ENCODE measurements around the gene SNCAIP. TPM values are rescaled to one million over a fixed set of nuclear protein-coding genes. Genes with fewer than 3 reads are reported as not detected.

SNCAIP gene
- total and polyA plus RNA-seq, 8 donors: 0.45 to 10.6 (median 2.6) TPM; not detected in 1

GRCh38 chr5:122306461-122306860 lies 5.6 kb upstream of the SNCAIP start:
- no peak for DNase-seq
- no peaks in the 10 kb centered on the region for H3K9me3 ChIP-seq
- TF ChIP-seq POLR2A (IDR thresholded peaks at IDR 0.05): no peak
- no peak for TF ChIP-seq POLR2AphosphoS5 (IDR thresholded peaks at IDR 0.05)
- no peak for TF ChIP-seq CTCF (IDR thresholded peaks at IDR 0.05)
- TF ChIP-seq EP300 (IDR thresholded peaks at IDR 0.05): no peak
- H3K36me3 ChIP-seq: no peaks in the 10 kb centered on the region
- H3K27me3 ChIP-seq: peaks cover 0 to 10% (median 0%) of the 10 kb centered on the region in 3 donors
- H3K4me1 ChIP-seq: peaks cover 0 to 6% (median 3%) of the 10 kb centered on the region in 4 donors
- no peak overlapping the region for H3K27ac ChIP-seq
- WGBS, 5 donors: 4 to 20% (median 15%) methylated on average over 2 of the region's 2 CpGs
- intact Hi-C loops (cut with DNase I; ENCODE audit: low total_unique reads): no loop called here
- H3K4me3 ChIP-seq: no peak overlapping the region

- no peak for TF ChIP-seq POLR2A (IDR thresholded peaks at IDR 0.05)
- no peak for TF ChIP-seq POLR2AphosphoS5 (IDR thresholded peaks at IDR 0.05)
- no peak for TF ChIP-seq EP300 (IDR thresholded peaks at IDR 0.05)
- TF ChIP-seq CTCF (IDR thresholded peaks at IDR 0.05): no peak
- Histone ChIP-seq H3K36me3 (no peaks in the 10 kb centered on the region), H3K9me3 (no peaks in the 10 kb centered on the region), H3K4me3 (peak overlapping the region in 2 of 4 donors; percentile 57 to 68), H3K27ac (peak overlapping the region in 4 of 5 donors; percentile 11 to 64 (median 60)), H3K27me3 (peaks cover 0 to 50% (median 16%) of the 10 kb centered on the region in 3 donors), H3K4me1 (peaks cover 7 to 24% (median 22%) of the 10 kb centered on the region in 4 donors)
- peak in 1 of 2 donors; percentile 35 for DNase-seq
- 53 to 64% (median 61%) methylated on average over 7 of the region's 7 CpGs for WGBS, 5 donors
- intact Hi-C loops (cut with DNase I; ENCODE audit: low total_unique reads): no loop called here
These were observed 1.1 kb upstream of the SNCAIP start for GRCh38 chr5:122310889-122311288.

GRCh38 chr5:122311497-122311960 lies 508 bp upstream of the SNCAIP start:
- peaks cover 7 to 24% (median 22%) of the 10 kb centered on the region in 4 donors for H3K4me1 ChIP-seq
- no peaks in the 10 kb centered on the region for H3K9me3 ChIP-seq
- peak overlapping the region in 4 of 5 donors; percentile 46 to 64 (median 60) for H3K27ac ChIP-seq
- WGBS, 5 donors: 3 to 7% (median 4%) methylated on average over 17 to 33 of the region's 33 CpGs
- peak overlapping the region; percentile 57 to 72 (median 63) for H3K4me3 ChIP-seq
- H3K27me3 ChIP-seq: peaks cover 0 to 55% (median 16%) of the 10 kb centered on the region in 3 donors
- H3K36me3 ChIP-seq: no peaks in the 10 kb centered on the region
- DNase-seq: no peak
- TF ChIP-seq EP300 (IDR thresholded peaks at IDR 0.05) (no peak), POLR2A (IDR thresholded peaks at IDR 0.05) (no peak), CTCF (IDR thresholded peaks at IDR 0.05) (no peak), POLR2AphosphoS5 (IDR thresholded peaks at IDR 0.05) (no peak)
- intact Hi-C loops (cut with DNase I; ENCODE audit: low total_unique reads): no loop called here

- TF ChIP-seq POLR2AphosphoS5 (IDR thresholded peaks at IDR 0.05) (no peak), POLR2A (IDR thresholded peaks at IDR 0.05) (no peak), EP300 (IDR thresholded peaks at IDR 0.05) (no peak), CTCF (IDR thresholded peaks at IDR 0.05) (no peak)
- Histone ChIP-seq H3K9me3 (no peaks in the 10 kb centered on the region), H3K27ac (peak overlapping the region in 4 of 5 donors; percentile 45 to 73 (median 70)), H3K4me1 (peaks cover 7 to 24% (median 22%) of the 10 kb centered on the region in 4 donors), H3K4me3 (peak overlapping the region; percentile 57 to 72 (median 63)), H3K27me3 (peaks cover 0 to 55% (median 16%) of the 10 kb centered on the region in 3 donors), H3K36me3 (no peaks in the 10 kb centered on the region)
- 1 to 5% (median 2%) methylated on average over 30 to 31 of the region's 31 CpGs for WGBS, 5 donors
- intact Hi-C loops (cut with DNase I; ENCODE audit: low total_unique reads): no loop called here
- DNase-seq: peak in 1 of 2 donors; percentile 64
These were observed 762 bp downstream of the SNCAIP start for GRCh38 chr5:122312591-122313406.

Data from stomach (tissue), 9 donors.